Neuron (in vitro differentiated cells): Measurements from ENCODE around the gene XIRP2.

Source experiments
- H2AFZ ChIP-seq: one replicate; pipeline ENCODE4 v1.6.1; 2013; ENCODE audit warnings: low read depth, mild to moderate bottlenecking, inconsistent platforms, low read length, moderate library complexity
- H3K27me3 ChIP-seq: one replicate; pipeline ENCODE4 v1.6.1; 2013; ENCODE audit warnings: low read length; ENCODE audit not compliant: insufficient read depth
- H3K36me3 ChIP-seq: one replicate; pipeline ENCODE4 v1.6.1; 2013; ENCODE audit warnings: low read length; ENCODE audit not compliant: insufficient read depth
- H3K4me1 ChIP-seq: one replicate; pipeline ENCODE4 v1.6.1; 2013; ENCODE audit warnings: low read length; ENCODE audit not compliant: insufficient read depth
- H3K4me3 ChIP-seq: 2 replicates; pipeline ENCODE4 v1.5.1; 2013; ENCODE audit warnings: mild to moderate bottlenecking, low read length, moderate library complexity
- H3K9me3 ChIP-seq: one replicate; pipeline ENCODE4 v1.6.1; 2013; ENCODE audit warnings: low read length

XIRP2 gene

DNA sequence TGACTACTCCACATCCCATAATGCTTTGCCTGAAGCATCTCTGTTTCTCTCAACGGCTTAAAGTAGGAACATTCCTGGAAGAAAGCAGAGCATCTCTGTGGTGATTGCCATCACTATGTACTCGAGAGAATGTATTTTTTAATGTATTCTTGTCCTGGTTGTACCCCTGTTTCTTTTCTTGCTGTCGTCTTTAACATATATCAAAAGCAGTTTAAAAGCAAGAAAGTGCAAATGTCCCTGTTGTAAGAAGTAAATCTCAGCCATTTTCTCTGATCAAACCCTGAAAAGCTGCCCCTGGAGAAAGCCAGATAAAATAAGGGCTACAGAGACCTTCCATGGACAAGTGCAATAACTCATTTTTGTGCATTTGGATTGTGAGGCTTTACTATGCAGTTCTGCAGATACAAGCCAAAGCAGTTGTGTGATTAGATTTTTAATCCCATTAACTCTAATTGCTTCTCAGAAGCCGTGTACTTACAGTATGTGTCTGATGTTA, 70.8 kb downstream of the XIRP2 start:
- Histone ChIP-seq H3K4me1 (peaks cover 14% of the 10 kb centered on the region), H3K4me3 (no peak overlapping the region), H3K36me3 (no peaks in the 10 kb centered on the region), H3K9me3 (no peaks in the 10 kb centered on the region), H3K27me3 (no peaks in the 10 kb centered on the region), H2AFZ (peak overlapping the region; percentile 89)

DNA sequence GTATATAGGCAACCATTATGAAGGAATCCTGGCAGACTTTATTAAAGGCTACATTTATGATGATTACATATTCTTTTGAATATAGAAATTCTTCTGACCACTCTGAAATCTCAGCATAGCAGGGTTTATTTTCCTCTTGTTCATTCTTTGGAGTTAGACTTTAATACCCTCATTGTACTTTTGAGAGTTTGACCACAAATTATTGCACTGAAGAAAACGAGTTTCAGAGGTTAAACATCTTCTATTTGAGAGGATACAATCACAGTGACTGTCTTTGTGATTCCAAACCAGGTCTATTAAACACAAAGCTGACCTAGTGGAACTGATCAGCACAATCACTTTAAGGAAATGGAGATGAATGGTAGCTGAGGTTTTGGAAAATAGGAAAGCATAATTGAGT, 71.3 kb downstream of the XIRP2 start:
- H2AFZ ChIP-seq: peak overlapping the region; percentile 89
- peaks cover 14% of the 10 kb centered on the region for H3K4me1 ChIP-seq
- H3K27me3 ChIP-seq: no peaks in the 10 kb centered on the region
- H3K4me3 ChIP-seq: no peak overlapping the region
- no peaks in the 10 kb centered on the region for H3K36me3 ChIP-seq
- H3K9me3 ChIP-seq: no peaks in the 10 kb centered on the region

DNA sequence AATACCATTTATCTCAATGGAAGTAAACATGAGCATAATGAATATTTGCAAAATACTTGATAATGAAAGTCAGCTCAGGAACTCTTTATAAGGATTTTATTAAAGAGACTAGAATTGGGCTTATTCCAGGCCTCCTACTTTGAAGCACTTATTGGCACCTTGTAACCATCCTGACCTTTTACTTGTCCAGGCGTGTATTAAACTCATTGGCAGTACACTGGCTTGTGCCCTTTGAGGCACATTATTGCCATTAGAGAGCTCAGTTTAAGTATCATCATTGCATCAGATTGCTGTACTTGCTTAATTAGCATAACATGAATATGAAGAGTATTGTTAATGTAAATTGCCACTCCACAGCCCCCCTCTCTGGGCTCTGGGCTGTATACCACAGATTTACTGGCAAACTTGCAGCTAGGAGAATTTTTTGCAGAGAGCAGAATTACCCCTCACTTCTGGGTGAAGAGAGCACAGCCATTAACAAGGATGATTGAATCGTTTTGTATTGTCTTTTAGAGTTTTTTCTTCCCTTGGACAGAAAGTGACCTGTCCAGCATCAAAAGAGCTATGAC, 72.5 kb downstream of the XIRP2 start:
- Histone ChIP-seq H2AFZ (no peak overlapping the region), H3K4me3 (no peak overlapping the region), H3K27me3 (no peaks in the 10 kb centered on the region), H3K9me3 (no peaks in the 10 kb centered on the region), H3K4me1 (peaks cover 14% of the 10 kb centered on the region), H3K36me3 (no peaks in the 10 kb centered on the region)

DNA sequence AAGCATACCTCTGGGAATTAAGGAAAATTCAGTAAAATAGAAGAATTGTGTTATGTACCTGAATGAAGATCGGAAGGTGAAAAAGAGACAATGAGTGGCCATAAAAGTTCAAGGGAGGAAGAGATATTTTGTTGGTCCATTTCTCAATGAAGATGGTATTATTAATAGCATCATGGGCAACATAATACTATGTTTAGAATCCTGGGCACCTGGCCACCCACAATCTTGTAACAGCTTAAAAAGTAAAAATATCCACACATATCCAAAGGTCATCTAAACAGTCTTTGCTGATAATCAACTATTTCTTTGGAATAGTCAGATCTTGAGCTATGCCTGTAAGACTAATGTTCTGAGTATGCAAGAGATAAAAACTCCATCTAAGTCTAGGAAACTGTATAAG, 73.7 kb downstream of the XIRP2 start:
- no peak overlapping the region for H3K4me3 ChIP-seq
- H3K4me1 ChIP-seq: peaks cover 14% of the 10 kb centered on the region
- H2AFZ ChIP-seq: no peak overlapping the region
- no peaks in the 10 kb centered on the region for H3K9me3 ChIP-seq
- H3K36me3 ChIP-seq: no peaks in the 10 kb centered on the region
- no peaks in the 10 kb centered on the region for H3K27me3 ChIP-seq

DNA sequence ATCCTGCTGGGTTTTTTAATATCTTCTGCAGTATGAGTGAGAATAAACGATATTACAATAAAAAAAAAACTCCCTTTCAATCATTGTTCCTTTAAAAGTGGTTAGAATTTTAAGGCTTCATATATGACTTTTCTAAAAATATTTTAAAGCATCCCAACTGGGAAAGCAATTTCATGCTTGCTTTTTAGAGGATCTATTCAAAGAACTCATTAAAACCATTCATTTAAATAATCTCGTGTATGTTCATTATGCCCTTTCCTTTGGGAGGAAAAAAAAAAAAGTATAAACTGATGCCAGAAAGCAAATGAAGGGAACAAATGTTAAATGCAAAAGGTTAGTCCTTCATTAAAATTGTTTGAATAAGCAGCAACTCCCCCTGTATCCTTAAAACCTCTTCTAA, 81.2 kb downstream of the XIRP2 start:
- Histone ChIP-seq H3K9me3 (no peaks in the 10 kb centered on the region), H3K4me3 (no peak overlapping the region), H2AFZ (no peak overlapping the region), H3K4me1 (no peaks in the 10 kb centered on the region), H3K27me3 (no peaks in the 10 kb centered on the region), H3K36me3 (no peaks in the 10 kb centered on the region)

DNA sequence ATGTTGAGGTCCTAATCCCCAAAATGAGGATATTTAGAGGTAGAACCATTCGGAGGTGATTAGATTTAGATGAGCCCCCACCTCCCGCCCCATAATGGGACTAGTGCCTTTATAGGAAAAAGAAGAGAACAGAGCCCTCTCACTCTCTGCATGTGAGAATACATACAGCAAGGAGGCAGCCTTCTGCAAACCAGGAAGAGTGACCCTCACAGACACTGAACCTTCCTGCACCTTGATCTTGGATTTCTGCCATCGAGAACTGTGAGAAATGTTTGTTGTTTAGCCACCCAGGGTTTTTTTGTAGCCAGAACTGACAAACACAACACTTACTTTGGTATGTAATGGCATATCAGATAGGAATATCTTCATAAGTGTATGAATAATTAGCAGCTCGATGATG, 83.7 kb downstream of the XIRP2 start:
- Histone ChIP-seq H3K27me3 (no peaks in the 10 kb centered on the region), H3K9me3 (no peaks in the 10 kb centered on the region), H3K4me1 (no peaks in the 10 kb centered on the region), H3K36me3 (no peaks in the 10 kb centered on the region), H2AFZ (no peak overlapping the region), H3K4me3 (no peak overlapping the region)

DNA sequence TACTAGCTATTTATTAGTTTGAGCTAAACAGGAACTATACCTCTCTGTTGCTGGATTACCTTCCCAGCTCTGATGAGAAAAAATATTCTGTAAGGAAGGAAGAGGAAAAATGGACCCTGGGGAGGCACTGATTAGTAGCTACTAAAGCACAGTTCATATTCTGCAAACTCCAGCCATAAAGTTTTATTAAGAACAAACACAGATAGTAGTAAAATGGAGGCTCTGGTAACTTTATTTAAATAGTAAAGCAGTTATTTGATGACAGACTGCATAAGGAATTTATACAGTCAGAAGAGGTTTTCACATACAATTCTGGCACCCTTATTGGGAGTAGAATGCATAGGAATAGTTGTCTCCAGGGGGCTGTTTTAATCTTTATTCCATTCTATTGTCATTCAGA, 84.1 kb downstream of the XIRP2 start:
- H2AFZ ChIP-seq: no peak overlapping the region
- H3K27me3 ChIP-seq: no peaks in the 10 kb centered on the region
- no peak overlapping the region for H3K4me3 ChIP-seq
- no peaks in the 10 kb centered on the region for H3K9me3 ChIP-seq
- no peaks in the 10 kb centered on the region for H3K36me3 ChIP-seq
- no peaks in the 10 kb centered on the region for H3K4me1 ChIP-seq

DNA sequence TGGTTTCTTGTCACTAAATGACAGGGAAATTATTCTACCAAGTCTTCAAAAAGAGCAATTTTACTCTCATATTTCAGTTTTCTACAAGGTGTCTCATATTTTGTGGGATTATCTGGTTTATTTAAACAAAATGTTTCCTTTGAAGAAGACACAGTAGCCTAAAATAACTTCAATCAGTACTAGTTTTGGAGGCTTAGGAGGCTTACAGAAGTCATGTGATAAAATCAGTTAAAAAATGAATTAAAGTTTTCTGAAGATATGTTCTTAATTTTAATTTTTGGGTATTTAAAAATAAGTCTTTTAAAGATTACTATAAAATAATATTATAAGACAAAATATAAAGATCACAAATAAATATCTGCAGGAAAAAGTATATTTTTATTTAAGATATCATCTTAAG, 95.9 kb downstream of the XIRP2 start:
- no peaks in the 10 kb centered on the region for H3K9me3 ChIP-seq
- no peak overlapping the region for H3K4me3 ChIP-seq
- no peak overlapping the region for H2AFZ ChIP-seq
- H3K4me1 ChIP-seq: no peaks in the 10 kb centered on the region
- no peaks in the 10 kb centered on the region for H3K27me3 ChIP-seq
- H3K36me3 ChIP-seq: no peaks in the 10 kb centered on the region

DNA sequence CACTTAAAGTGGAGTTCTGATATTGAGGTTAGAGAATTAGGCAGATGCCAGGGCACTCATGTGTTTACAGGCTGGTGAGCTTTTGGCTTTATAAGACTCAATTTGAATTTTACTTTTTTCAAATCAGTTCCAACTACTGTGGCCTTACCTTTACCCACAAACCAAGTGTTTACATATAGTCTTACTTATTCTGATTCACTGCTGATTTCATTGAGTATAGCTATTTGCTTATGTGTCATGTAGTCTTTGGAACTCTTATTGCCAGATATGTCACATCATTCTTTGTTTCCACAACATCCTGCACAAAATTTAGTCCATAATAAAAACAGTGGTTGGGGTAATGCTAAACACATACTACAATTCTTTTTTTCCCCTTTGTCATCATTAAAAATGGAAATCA, 96.5 kb downstream of the XIRP2 start:
- no peak overlapping the region for H3K4me3 ChIP-seq
- H3K9me3 ChIP-seq: no peaks in the 10 kb centered on the region
- no peaks in the 10 kb centered on the region for H3K27me3 ChIP-seq
- no peaks in the 10 kb centered on the region for H3K36me3 ChIP-seq
- no peaks in the 10 kb centered on the region for H3K4me1 ChIP-seq
- no peak overlapping the region for H2AFZ ChIP-seq

DNA sequence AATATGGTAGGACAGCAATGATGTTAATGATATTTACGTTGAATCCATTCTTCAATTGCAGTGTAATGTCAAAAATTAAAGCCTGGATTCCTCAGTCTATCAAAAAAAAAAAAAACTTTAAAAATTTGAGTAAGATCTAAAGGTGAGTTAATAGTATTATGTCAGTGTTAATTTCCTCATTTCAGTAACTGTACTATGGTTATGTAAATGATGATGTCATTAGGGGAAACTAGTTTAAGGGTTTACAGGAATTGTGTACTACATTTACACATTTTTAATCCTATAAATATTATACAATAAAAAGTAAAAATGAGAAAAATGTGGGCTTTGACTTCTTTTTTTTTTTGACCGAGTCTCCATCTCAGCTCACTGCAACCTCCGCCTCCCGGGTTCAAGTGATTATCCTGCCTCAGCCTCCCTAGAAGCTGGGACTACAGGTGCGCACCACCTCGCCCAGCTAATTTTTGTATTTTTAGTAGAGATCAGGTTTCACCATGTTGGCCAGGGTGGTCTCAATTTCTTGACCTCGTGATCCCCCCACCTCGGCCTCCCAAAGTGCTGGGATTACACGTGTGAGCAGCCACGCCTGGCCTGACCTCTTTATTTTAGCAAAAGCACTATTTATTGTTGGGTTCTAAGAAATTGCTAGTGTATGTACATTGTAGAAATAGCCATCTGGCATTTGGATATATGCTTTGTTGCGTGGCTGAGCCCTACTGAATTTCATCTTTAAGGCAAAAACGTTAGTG, 106.5 kb downstream of the XIRP2 start:
- Histone ChIP-seq H3K4me1 (no peaks in the 10 kb centered on the region), H3K36me3 (no peaks in the 10 kb centered on the region), H3K4me3 (no peak overlapping the region), H3K9me3 (no peaks in the 10 kb centered on the region), H3K27me3 (no peaks in the 10 kb centered on the region), H2AFZ (no peak overlapping the region)

DNA sequence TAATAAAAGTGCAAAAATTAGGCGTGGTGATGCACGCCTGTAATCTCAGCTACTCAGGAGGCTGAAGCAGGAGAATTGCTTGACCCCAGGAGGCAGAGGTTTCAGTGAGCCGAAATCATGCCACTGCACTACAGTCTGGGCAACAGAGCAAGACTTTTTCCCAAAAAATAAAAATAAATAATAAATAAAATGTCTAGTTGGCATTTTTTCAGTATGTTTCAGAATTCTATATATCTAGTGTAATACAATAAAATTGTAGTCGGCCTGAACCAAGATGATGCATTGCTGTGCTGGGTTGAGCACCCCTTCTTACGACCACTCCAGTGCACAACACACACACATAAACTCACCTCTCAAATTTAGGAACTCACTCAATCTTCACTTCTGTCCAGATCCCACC, 108.2 kb downstream of the XIRP2 start:
- H3K4me3 ChIP-seq: no peak overlapping the region
- no peak overlapping the region for H2AFZ ChIP-seq
- H3K4me1 ChIP-seq: no peaks in the 10 kb centered on the region
- H3K36me3 ChIP-seq: no peaks in the 10 kb centered on the region
- no peaks in the 10 kb centered on the region for H3K9me3 ChIP-seq
- no peaks in the 10 kb centered on the region for H3K27me3 ChIP-seq

DNA sequence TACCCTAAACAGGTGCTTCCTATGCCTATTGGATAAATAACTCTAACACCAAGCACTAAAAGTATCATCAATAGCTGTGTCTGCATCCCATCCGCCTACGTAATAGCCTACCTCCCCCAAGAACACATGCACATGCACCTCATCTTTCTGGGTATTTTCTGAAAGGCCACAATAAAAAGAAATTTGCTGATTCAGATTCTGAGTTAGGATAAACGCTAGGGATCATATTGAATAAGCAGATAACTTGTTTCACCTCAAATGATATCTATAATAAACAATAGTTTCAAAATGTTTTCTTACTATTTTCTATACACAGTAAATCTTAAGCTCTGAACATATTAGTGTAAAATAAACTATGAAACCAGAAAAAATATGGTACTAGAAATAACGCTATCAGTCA, 112.9 kb downstream of the XIRP2 start:
- Histone ChIP-seq H3K9me3 (no peaks in the 10 kb centered on the region), H2AFZ (no peak overlapping the region), H3K36me3 (no peaks in the 10 kb centered on the region), H3K27me3 (no peaks in the 10 kb centered on the region), H3K4me1 (no peaks in the 10 kb centered on the region), H3K4me3 (no peak overlapping the region)

DNA sequence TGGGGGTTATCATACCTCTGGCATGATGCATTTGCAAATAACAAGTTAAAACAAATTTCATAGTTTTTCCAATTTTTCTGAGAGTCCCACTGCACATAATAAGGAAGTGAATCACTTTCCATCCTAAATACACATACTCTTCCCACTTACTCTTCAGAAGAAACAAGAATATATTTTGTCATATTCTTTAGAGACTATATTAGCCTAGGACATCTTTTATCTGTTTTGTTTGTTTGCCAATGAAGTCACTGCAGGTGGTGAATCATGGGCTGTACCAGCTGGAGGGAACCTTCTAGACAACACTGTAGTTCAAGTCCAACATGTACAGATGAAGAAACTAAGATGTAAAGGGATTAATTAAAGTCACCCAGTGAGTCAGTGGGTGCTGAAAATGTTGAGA, 116.8 kb downstream of the XIRP2 start:
- Histone ChIP-seq H3K9me3 (no peaks in the 10 kb centered on the region), H3K36me3 (no peaks in the 10 kb centered on the region), H3K27me3 (no peaks in the 10 kb centered on the region), H2AFZ (no peak overlapping the region), H3K4me3 (no peak overlapping the region), H3K4me1 (no peaks in the 10 kb centered on the region)

DNA sequence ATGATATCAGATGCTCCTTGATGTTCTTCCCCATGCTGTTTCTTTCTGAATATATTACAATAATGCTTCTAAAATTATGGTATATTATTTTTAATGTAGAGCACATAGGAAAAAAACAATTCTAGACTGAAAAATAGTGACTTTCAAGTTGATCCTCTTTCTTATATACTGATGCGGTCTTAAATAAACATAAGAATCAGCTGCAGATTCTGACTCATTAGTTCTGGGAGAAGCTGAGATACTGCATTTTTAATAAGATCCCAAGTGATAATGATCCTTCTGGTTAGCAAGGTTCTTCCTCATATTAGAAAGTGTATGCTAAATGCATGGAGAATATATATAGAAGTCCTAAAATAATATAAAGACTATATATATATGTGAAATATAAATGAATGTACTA, 124.9 kb downstream of the XIRP2 start:
- no peaks in the 10 kb centered on the region for H3K36me3 ChIP-seq
- H2AFZ ChIP-seq: no peak overlapping the region
- no peak overlapping the region for H3K4me3 ChIP-seq

More for the DNA sequence above, 124.9 kb downstream of the XIRP2 start:
- H3K9me3 ChIP-seq: no peaks in the 10 kb centered on the region
- no peaks in the 10 kb centered on the region for H3K4me1 ChIP-seq
- H3K27me3 ChIP-seq: no peaks in the 10 kb centered on the region
